NCI-H2227 (cell line): ENCODE results near the gene RHBDD1.

Source experiments
- DNase-seq: peaks from one replicate; lab custom pipeline; 2025; ENCODE audit not compliant: unreplicated experiment; lab: John Stamatoyannopoulos, UW

The RHBDD1 gene

GRCh38 chr2:226835796-226836547 lies at the start of gene RHBDD1:
Gene RHBDD1, plus strand, starts transcription at chr2:226836054. Its CDS starts 28,640 bp downstream, at chr2:226864694.
- DNase-seq: peak; percentile 98

DNA sequence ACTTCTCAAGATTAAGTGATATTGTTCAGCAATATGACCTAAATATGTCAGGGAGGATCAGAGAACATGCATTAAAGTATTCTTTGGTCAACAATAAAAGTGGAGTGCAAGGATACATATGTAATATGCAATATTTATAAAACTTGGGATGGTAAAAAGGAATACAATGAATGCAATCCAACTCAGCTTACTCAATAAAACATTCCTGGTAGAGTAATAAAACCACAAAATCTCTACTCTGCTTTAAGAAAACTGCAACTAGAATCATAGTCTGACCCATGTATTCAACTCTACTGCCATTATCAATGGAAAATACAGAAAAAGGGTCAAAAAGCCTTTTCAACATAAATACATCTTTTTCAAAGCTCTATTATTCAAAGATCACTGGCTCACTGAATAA lies 47.8 kb upstream of the RHBDD1 start:
- DNase-seq: no peak

DNA sequence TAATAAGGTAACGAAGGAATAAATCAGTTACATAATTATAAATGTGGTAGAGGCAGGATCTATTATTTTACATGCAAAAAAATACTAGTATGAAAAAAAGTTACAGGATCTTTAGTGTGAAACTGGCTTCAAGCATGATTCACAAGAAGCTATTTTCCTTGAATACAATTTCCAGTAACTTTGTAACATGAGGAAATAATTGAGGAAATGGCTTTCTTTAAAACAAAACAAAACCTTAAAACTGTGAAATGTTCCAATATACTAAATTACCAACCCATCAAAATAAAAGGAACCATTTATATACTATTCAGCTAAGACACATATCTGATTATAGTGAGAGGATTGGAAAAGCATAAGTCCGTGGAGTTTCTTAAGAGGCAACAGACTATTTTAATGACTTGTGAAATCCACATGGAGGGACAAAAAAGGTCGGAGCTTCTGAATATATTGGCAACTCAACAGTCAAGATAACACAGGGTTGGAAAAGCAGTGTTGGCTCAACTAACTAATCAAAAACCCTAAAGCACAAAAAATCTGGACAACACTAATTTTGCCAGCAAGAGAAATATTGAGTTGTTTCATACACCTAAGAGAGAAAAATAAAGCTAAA lies 46.9 kb upstream of the RHBDD1 start:
- DNase-seq: no peak

DNA sequence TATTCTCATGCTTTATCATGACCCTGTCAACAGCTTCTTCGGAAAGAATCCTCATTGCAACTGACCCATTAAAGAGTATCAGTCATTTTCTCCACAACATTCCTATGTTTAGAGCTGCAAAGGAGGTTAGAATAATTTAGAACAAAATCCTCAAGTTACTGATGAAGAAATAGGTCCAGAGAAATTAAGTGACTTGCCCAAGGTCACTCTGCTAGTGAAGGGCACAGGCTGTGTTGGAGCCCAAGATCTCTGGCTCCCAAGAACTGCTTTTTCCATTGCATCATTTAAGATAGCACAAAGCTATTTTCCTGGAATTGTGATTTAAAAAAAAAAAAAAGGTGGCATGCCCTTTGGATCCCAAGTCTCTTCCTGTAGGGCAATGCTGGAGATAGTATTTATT lies 45.8 kb upstream of the RHBDD1 start:
- DNase-seq: no peak

- no peak for DNase-seq
Measured at GRCh38 chr2:226790431-226790830, 45.4 kb upstream of the RHBDD1 start.

GRCh38 chr2:226791056-226791486 lies 44.8 kb upstream of the RHBDD1 start:
- peak; percentile 81 for DNase-seq

DNA sequence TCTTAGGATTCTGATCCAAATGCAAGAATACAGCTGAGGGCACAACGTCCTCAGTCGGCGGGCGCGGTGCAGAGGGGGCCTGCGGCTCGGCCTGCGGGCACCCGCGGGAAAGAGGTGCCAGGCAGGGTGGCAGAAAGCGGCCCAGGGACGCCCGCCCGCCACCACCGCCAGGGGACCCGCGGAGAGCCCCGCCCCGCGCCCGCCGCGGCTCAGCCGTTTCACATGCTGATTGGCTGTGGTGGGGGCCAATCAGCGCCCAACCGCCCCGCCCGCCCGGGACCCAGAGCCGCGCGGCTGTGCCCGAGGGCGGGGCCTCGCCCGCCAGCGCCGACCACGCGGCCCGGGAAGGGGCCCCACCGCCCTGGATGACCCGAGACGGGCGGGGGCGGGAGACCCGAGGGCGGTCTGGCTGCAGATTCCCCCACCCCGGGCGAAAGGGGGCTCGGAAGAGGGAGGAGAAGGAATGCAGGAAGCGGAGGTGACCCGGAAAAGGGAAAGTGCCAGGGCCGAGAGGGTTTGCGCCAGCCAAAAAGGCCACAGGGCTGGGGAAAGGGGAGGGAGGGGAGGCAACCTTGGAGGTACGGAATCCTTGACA lies 44.3 kb upstream of the RHBDD1 start:
- peak; percentile 92 for DNase-seq

DNA sequence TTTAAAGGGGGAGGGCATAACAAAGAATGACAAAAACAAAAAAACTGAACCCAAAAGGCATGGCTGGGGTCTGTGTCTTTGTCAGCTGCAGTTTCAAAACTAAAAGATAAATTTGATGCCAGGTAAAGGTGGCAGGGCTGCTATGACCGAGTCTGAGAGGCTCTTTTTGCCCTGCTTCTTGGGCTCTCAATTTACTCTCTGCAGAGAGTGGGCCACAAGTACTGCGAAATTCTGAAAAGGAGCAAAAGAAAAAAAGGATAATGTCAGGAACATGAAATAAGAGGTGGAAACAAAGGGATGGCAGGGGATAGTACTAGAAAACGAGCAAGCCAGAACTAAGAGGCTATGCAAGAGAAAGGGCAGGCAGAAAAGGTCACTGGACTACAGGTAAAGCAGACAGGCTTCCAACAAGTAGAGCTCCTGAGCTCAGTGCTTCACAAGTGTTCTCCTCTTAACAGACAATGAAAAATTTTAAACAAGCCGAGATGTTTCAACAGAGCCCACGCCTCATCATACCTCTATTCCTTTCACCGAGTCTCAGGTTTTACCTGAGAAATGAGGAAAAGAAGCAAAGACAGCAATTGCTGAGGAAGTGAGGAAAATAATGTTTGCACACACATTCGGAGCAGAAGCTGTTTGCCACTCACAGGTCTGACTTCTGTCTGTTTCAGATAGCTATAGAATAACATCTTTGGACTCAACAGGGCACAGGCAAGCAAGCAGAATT lies 43.5 kb upstream of the RHBDD1 start:
- peak; percentile 6 for DNase-seq

DNA sequence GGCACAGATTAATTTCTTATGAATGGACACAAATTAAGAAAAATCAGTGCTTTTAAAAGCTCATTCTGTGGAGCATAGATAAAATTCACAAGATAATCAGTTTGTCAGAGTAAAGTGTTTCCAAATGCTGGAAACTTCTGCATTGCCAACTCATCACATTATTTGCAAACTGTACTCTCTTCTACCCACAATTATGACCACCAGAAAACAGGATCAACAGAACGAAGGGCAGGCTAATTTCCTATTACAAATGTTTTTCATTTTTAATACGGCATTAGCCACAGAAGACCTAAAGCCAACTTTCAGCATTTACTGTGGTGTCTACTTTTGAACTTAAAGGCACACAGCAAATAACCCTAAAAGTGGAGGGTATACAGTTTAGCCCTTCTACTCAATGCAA lies 42.2 kb upstream of the RHBDD1 start:
- DNase-seq: no peak

GRCh38 chr2:226794196-226794661 lies 41.6 kb upstream of the RHBDD1 start:
- no peak for DNase-seq

DNA sequence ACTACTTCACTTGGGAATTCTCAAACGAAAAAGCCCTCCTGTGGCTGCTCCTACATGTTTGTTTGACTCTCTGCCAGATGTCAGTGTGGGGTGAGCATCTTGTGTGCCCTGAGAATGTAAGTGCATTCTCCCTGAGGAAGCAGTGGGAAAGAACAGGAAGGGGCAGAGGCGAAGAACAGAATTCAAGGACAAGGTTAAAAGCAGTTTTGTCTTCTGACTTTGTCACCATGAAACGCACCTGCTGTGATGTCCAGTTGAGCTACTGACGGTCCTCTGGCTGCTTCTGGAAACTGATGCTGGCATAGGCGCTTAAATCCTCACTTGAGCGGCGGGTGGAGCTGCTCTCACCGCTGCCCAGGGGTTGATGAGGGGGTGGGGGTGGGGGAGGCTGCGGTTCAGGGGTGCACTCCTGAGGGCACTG lies 41.1 kb upstream of the RHBDD1 start:
- DNase-seq: peak; percentile 9

- DNase-seq: no peak
Measured at GRCh38 chr2:226795281-226796011, 40.4 kb upstream of the RHBDD1 start.

DNA sequence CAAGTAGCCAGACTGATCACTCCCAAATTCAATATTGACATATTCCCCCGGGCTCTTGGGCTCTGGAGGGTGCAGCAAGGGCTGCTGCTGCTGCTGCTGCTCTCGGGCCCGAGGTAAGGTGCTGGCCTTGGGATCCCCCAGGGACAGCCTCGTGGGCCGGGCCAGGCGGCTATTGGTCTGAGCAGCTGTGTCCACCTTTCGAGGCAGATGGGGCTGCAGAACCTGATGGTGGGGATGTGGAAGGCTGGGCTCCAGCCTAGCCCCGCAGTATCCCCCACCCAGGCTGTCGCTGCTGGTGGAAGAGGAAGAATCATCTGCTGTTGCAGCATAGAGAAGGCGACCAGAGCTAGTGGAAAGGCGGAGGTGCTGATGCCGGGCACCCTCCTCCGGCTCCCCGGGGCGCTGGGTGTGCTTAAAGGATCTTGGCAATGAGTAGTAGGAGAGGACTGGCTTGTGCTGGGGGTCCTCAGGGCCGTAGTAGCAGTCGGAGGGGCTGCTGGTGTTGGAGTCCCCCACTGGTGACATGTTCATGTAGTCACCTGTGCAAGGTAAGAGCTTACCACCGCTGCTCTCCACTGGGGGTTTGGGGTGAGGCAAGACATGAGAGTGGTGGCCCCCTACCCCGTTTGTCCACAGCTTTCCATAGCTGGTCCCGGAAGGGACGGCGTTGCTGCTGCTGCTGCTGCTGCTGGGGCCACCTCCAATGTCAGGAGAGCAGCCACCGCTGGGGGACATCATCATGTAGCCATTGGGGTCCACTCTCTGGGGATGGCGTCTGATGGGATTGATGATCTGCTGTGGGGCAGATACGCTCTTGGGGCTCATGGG lies 39.6 kb upstream of the RHBDD1 start:
- no peak for DNase-seq

DNA sequence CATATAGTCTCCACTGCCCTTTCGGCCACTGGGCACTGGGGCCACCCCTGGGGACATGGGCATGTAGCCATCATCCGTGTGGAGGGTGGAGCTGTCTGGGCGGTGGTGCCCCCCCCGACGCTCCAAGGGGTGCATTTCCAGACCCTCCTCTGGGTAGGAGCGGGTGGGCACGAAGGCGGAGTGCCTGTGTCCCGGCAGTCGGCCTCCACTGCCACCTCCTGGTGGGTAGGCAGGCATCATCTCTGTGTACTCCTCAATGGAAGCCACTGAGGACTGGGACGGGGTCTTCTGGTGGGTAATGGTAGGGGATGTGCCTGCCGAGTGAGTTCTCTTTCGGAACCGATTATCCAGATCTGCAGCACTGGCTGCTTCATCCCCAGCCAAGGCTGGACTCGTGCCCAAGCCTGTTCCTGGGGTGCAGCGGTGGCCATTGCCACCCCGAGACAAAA lies 39.0 kb upstream of the RHBDD1 start:
- peak; percentile 5 for DNase-seq

GRCh38 chr2:226797289-226797988 lies 38.4 kb upstream of the RHBDD1 start:
- no peak for DNase-seq

DNA sequence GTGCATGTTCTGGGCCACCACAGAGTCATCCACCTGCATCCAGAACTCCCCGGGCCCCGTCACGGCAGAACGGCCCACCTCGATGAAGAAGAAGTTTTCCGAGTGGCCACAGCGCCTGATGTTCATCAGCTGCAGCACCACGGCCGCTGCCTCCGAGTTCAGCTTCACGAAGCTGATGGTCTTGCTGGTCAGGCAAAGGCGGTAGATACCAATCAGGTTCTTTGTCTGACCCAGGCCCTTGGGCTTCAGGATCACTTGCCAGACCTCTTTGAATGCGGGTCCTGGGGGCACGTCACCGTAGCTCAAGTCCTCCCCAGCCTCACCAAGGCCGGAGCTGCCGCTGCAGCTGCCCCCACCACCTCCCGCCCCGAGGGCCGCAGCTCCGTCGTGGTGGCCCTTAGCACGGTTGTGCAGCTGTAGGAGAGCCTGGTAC lies 37.8 kb upstream of the RHBDD1 start:
- no peak for DNase-seq

- peak; percentile 72 for DNase-seq
Measured at GRCh38 chr2:226798422-226799210, 37.2 kb upstream of the RHBDD1 start.

- peak; percentile 87 for DNase-seq
Measured at GRCh38 chr2:226799211-226799975, 36.5 kb upstream of the RHBDD1 start, which contains the start of gene IRS1. Gene IRS1, minus strand, starts transcription at chr2:226799820. Its CDS starts 1,082 bp downstream, at chr2:226798738.
